ENCODE measurements around the gene NKX1-1.
"Not testable (repeated sequence)": the region's sequence is repeated elsewhere in the genome, so short reads cannot be mapped to it uniquely, and the experiment has no call there.

The NKX1-1 gene

DNA sequence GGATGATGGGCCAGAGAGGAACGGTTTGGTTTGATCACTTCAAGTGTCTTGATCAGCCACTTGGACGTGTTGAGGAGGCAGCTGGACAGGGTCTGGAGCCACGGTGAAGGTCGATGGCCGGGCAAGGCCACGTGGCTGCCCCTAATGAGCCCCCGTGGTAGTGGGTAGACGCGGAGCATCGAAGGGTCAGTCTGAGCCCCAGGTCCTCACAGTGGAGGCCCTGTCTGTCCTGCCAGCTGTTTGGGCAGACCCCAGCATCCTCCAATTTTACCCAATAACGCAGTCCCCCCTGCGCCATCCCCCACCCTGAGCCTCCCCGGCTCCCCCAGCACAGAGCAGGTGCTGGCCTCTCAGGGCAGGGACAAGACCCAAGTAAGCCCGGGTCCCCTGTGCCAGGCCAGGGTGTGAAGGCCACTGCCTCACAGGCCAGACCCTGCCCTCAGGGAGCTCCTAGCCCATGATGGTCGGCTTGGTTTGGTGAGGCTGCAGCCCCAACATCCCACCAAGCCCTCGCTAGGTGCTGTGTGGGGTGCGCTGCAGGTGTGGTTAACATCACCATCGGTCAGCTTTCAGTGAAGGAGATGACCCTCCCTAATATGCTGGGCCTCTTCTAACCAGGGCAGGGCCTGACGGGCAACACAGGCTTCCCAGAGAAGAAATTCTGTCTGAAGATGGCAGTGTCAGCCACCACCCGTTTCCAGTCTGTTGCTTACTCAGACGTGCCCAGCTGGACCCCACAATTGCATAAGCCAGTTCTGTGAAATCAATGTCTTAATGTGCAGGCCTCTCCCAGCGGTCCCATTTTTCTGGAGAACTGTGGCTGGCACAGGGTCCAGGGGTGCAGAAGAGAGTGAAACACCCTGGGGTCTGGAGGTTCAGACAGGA, 40.5 kb upstream of the NKX1-1 start:
- Histone ChIP-seq H3K9me3 (ENCODE audit: control insufficient read depth, low read length) (no peaks in the 10 kb centered on the region), H3K4me1 (ENCODE audit: control insufficient read depth, insufficient read depth, low read length) (no peaks in the 10 kb centered on the region), H3K27ac (ENCODE audit: insufficient read depth, low read depth, low read length, poor library complexity, severe bottlenecking) (no peak overlapping the region), H3K4me3 (ENCODE audit: insufficient read depth, low read depth, low read length) (no peak overlapping the region), H3K27me3 (ENCODE audit: control insufficient read depth, insufficient read depth, low read length, poor library complexity, severe bottlenecking) (no peaks in the 10 kb centered on the region), H3K36me3 (ENCODE audit: control insufficient read depth, insufficient read depth, low read length) (no peaks in the 10 kb centered on the region)
- 92 to 93% methylated on average over 22 of the region's 22 CpGs for WGBS, 2 experiments

- Histone ChIP-seq H3K36me3 (ENCODE audit: control insufficient read depth, insufficient read depth, low read length) (no peaks in the 10 kb centered on the region), H3K27me3 (ENCODE audit: control insufficient read depth, insufficient read depth, low read length, poor library complexity, severe bottlenecking) (no peaks in the 10 kb centered on the region), H3K4me3 (ENCODE audit: insufficient read depth, low read depth, low read length) (no peak overlapping the region), H3K9me3 (ENCODE audit: control insufficient read depth, low read length) (no peaks in the 10 kb centered on the region), H3K27ac (ENCODE audit: insufficient read depth, low read depth, low read length, poor library complexity, severe bottlenecking) (no peak overlapping the region), H3K4me1 (ENCODE audit: control insufficient read depth, insufficient read depth, low read length) (no peaks in the 10 kb centered on the region)
- WGBS, 2 experiments = 91% methylated on average over 21 of the region's 21 CpGs
These were observed 39.6 kb upstream of the NKX1-1 start for GRCh38 chr4:1445716-1446445.

DNA sequence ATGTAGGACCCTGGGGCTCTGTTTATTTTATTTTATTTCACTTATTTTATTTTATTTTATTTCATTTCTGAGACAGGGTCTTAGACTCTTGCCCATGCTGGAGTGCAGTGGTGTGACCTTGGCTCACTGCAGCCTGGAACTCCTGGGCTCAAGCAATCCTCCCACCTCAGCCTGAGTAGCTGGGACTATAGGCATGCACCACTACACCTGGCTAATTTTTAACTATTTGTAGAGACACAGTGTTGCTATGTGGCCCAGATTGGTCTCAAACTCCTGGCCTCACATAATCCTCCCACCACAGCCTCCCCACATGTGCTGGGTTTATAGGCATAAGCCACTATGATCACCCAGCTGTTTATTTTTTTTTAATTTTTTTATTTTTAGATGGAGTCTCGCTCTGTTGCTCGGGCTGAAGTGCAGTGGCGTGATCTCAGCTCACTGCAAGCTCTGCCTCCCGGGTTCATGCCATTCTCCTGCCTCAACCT, 37.5 kb upstream of the NKX1-1 start:
- not testable (repeated sequence) for H3K4me1 ChIP-seq (ENCODE audit: control insufficient read depth, insufficient read depth, low read length); H3K27ac ChIP-seq (ENCODE audit: insufficient read depth, low read depth, low read length, poor library complexity, severe bottlenecking); H3K36me3 ChIP-seq (ENCODE audit: control insufficient read depth, insufficient read depth, low read length); H3K4me3 ChIP-seq (ENCODE audit: insufficient read depth, low read depth, low read length); H3K9me3 ChIP-seq (ENCODE audit: control insufficient read depth, low read length); H3K27me3 ChIP-seq (ENCODE audit: control insufficient read depth, insufficient read depth, low read length, poor library complexity, severe bottlenecking)
- 92 to 93% methylated on average over 4 of the region's 4 CpGs for WGBS, 2 experiments

DNA sequence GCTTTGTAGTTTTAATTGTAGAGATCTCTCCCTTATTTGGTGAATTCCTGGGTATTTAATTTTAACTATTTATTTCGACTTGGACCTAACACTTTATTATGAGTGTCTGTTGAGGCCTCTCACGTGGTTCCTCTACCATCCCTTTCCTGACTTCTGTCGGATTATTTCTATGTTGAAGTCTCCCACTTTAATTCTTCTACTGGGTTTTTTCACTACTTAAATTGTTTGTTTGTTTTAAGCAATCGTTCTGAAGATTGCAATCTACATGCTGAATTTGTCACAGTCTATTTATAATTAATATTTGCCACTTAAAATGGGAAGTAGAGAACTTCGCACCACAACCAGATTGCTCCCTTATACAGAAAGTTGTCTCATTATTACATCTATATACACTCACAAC, 20.8 kb upstream of the NKX1-1 start:
- H3K4me3 ChIP-seq (ENCODE audit: insufficient read depth, low read depth, low read length) = no peak overlapping the region
- WGBS, 2 experiments = 84 to 89% methylated on average over 4 to 5 of the region's 5 CpGs
- H3K4me1 ChIP-seq (ENCODE audit: control insufficient read depth, insufficient read depth, low read length) = no peaks in the 10 kb centered on the region
- H3K27ac ChIP-seq (ENCODE audit: insufficient read depth, low read depth, low read length, poor library complexity, severe bottlenecking) = no peak overlapping the region
- H3K9me3 ChIP-seq (ENCODE audit: control insufficient read depth, low read length) = no peaks in the 10 kb centered on the region
- H3K36me3 ChIP-seq (ENCODE audit: control insufficient read depth, insufficient read depth, low read length) = no peaks in the 10 kb centered on the region
- H3K27me3 ChIP-seq (ENCODE audit: control insufficient read depth, insufficient read depth, low read length, poor library complexity, severe bottlenecking) = no peaks in the 10 kb centered on the region

GRCh38 chr4:1421657-1422056, 15.4 kb upstream of the NKX1-1 start:
- H3K27me3 ChIP-seq (ENCODE audit: control insufficient read depth, insufficient read depth, low read length, poor library complexity, severe bottlenecking) = peaks cover 8% of the 10 kb centered on the region
- 44% methylated on average over 2 of the region's 2 CpGs for WGBS, 2 experiments

DNA sequence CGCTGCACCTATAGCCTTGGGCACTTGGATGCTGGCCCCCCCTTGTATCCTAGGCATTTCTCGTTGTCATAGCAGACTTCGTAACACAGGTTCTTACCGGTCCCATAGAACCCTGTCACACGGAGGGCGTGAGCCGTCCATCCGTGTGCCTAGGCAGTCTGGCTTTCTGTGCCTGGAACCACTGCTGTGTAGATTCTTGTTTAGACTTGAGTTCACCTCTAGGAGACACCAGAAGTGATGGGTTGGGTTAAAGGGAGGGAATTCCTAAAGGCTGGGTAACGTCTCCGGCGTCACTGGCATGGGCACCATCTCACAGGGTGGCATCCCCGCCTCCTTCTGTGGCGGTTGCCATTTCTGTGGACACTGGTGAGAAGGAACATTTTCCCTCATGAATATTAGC, 13.5 kb upstream of the NKX1-1 start:
- peaks cover 17% of the 10 kb centered on the region for H3K27me3 ChIP-seq (ENCODE audit: control insufficient read depth, insufficient read depth, low read length, poor library complexity, severe bottlenecking)
- H3K9me3 ChIP-seq (ENCODE audit: control insufficient read depth, low read length) = no peaks in the 10 kb centered on the region
- H3K4me1 ChIP-seq (ENCODE audit: control insufficient read depth, insufficient read depth, low read length) = no peaks in the 10 kb centered on the region
- H3K27ac ChIP-seq (ENCODE audit: insufficient read depth, low read depth, low read length, poor library complexity, severe bottlenecking) = no peak overlapping the region
- H3K4me3 ChIP-seq (ENCODE audit: insufficient read depth, low read depth, low read length) = no peak overlapping the region
- WGBS, 2 experiments = 86 to 88% methylated on average over 13 of the region's 13 CpGs
- no peaks in the 10 kb centered on the region for H3K36me3 ChIP-seq (ENCODE audit: control insufficient read depth, insufficient read depth, low read length)

More at GRCh38 chr4:1421657-1422056, 15.4 kb upstream of the NKX1-1 start:
- Histone ChIP-seq H3K9me3 (ENCODE audit: control insufficient read depth, low read length) (no peaks in the 10 kb centered on the region), H3K4me1 (ENCODE audit: control insufficient read depth, insufficient read depth, low read length) (no peaks in the 10 kb centered on the region), H3K4me3 (ENCODE audit: insufficient read depth, low read depth, low read length) (no peak overlapping the region), H3K36me3 (ENCODE audit: control insufficient read depth, insufficient read depth, low read length) (no peaks in the 10 kb centered on the region), H3K27ac (ENCODE audit: insufficient read depth, low read depth, low read length, poor library complexity, severe bottlenecking) (no peak overlapping the region)

DNA sequence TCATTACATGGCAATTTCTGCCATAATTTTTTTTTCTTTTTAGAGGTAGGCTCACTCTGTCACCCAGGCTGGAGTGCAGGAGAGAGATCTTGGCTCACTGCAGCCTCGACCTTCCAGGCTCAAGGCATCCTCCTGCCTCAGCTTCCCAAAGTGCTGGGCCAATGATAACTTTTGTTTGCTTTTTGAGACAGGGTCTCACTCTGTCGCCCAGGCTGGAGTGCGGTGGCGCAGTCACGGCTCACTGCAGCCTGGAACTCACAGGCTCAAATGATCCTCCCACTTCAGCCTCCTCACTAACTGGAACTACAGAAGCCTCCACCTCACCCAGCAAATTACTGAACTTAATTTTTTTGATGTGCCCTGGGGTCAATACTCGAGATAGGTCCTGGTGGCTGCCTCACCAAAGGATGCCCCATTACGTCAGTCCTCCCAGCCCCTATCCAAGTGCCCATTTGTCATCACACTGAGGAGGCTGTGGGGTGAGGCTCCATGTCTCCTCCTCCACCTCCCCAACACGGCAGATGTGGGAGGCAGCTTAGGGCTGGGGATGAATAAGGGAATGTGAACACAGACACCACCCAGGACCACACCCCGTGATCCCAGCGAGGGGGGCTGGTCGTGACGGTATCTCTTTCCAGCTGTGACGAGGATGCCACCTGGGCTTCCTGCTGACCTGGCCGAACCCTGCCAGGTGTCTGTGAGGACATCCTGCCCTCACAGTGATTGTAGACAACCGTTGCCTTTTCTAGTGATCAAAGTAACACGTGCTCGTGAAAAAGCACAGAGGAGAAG, 12.4 kb upstream of the NKX1-1 start:
- Histone ChIP-seq H3K4me3 (ENCODE audit: insufficient read depth, low read depth, low read length) (no peak overlapping the region), H3K36me3 (ENCODE audit: control insufficient read depth, insufficient read depth, low read length) (no peaks in the 10 kb centered on the region), H3K4me1 (ENCODE audit: control insufficient read depth, insufficient read depth, low read length) (no peaks in the 10 kb centered on the region), H3K9me3 (ENCODE audit: control insufficient read depth, low read length) (no peaks in the 10 kb centered on the region), H3K27me3 (ENCODE audit: control insufficient read depth, insufficient read depth, low read length, poor library complexity, severe bottlenecking) (peaks cover 22% of the 10 kb centered on the region), H3K27ac (ENCODE audit: insufficient read depth, low read depth, low read length, poor library complexity, severe bottlenecking) (no peak overlapping the region)
- 79 to 81% methylated on average over 17 of the region's 17 CpGs for WGBS, 2 experiments

DNA sequence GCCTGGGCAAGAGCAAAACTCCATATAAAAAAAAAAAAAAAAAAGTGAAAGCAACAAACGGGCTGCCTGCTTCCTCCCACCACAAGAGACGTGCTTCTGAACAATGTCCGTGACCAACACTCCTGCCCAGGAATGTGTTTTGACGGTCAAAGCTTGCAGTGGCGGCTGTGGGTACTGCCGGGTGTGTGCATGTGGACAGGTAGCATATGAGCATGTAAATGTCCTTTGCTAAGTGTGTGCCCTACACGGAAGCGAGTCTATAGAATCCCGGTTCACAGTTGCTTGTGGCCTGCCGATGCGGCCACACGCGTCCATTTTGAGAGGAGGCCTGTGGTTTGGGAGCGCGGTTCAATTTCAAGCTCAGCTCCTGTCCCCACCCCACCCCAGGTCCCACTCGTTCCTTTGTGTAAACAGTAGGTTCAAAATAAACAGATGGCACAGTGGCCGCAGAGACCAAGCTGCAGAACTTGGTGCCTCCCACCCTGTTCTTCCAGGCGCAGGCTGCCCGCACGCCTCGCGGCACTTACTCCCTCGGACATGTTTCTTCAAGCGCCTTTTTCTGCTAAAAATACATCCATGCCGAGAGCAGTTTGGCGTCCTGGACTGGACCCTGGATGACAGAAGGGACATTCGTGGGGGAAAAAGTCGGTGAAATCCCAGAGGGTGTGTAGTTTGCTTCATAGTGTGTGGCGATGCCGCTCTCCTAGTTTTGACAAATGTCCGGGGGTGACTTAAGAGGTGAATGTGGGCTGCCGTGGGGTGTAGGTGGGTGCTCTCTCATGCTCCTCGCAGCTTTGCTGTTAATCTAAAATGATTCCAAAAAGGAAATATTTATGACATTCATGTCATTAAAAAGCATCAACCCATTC, 11.5 kb upstream of the NKX1-1 start:
- H3K27me3 ChIP-seq (ENCODE audit: control insufficient read depth, insufficient read depth, low read length, poor library complexity, severe bottlenecking) = peaks cover 32% of the 10 kb centered on the region
- H3K4me3 ChIP-seq (ENCODE audit: insufficient read depth, low read depth, low read length) = no peak overlapping the region
- no peaks in the 10 kb centered on the region for H3K4me1 ChIP-seq (ENCODE audit: control insufficient read depth, insufficient read depth, low read length)
- H3K27ac ChIP-seq (ENCODE audit: insufficient read depth, low read depth, low read length, poor library complexity, severe bottlenecking) = no peak overlapping the region
- H3K36me3 ChIP-seq (ENCODE audit: control insufficient read depth, insufficient read depth, low read length) = no peaks in the 10 kb centered on the region
- 89 to 90% methylated on average over 32 to 33 of the region's 33 CpGs for WGBS, 2 experiments
- H3K9me3 ChIP-seq (ENCODE audit: control insufficient read depth, low read length) = no peaks in the 10 kb centered on the region

DNA sequence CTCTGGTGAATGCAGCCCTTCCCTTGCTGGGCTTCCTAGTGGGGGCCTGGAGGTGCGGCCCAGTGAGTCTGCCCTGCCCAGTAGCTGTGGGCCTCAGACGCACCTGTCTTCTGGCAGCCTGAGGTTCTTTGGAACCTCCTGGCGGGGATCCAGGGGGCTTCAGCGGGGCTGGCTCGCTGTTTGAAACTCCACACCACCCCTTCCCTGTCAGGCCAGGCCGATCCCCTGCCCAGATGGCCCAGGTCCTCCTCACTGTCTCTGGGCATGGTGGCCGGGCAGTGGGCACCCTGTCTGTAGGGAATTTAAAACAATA, 10.7 kb upstream of the NKX1-1 start:
- Histone ChIP-seq H3K27me3 (ENCODE audit: control insufficient read depth, insufficient read depth, low read length, poor library complexity, severe bottlenecking) (peaks cover 40% of the 10 kb centered on the region), H3K36me3 (ENCODE audit: control insufficient read depth, insufficient read depth, low read length) (no peaks in the 10 kb centered on the region), H3K4me1 (ENCODE audit: control insufficient read depth, insufficient read depth, low read length) (no peaks in the 10 kb centered on the region), H3K27ac (ENCODE audit: insufficient read depth, low read depth, low read length, poor library complexity, severe bottlenecking) (no peak overlapping the region), H3K9me3 (ENCODE audit: control insufficient read depth, low read length) (no peaks in the 10 kb centered on the region), H3K4me3 (ENCODE audit: insufficient read depth, low read depth, low read length) (no peak overlapping the region)
- 84 to 86% methylated on average over 7 of the region's 7 CpGs for WGBS, 2 experiments
